ENCODE data around the gene ZNF438.
"Not testable (repeated sequence)": the region's sequence is repeated elsewhere in the genome, so short reads cannot be mapped to it uniquely, and the experiment has no call there.

The ZNF438 gene

GRCh38 chr10:30804478-30805055 lies 227.1 kb downstream of the ZNF438 start:
- DNase-seq (ENCODE audit: low read depth): no peak

DNA sequence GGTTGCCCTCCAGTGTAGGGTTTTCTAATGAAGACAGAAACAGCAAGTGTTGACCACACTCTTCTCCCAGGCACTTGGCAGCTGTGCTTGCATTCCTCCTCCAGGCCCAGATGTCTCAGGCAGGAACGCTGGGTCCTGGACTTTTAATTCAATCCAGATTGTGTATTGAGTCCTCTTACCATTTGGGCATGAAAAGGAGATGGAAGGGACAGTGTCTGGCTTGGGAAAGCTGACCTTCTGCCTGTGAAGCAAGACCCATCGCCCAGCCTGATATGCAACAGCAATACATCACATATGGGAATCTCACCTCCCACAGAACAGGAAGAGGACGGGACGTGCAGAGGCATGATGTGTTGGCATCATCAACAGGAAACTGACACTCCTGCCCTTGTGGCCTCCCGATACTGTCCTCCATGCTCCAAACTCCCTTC lies 227.8 kb downstream of the ZNF438 start:
- no peak for DNase-seq (ENCODE audit: low read depth)

- DNase-seq (ENCODE audit: low read depth): no peak
Measured at GRCh38 chr10:30803058-30803457, 228.6 kb downstream of the ZNF438 start.

- DNase-seq (ENCODE audit: low read depth): no peak
Measured at GRCh38 chr10:30800368-30800767, 231.3 kb downstream of the ZNF438 start.

DNA sequence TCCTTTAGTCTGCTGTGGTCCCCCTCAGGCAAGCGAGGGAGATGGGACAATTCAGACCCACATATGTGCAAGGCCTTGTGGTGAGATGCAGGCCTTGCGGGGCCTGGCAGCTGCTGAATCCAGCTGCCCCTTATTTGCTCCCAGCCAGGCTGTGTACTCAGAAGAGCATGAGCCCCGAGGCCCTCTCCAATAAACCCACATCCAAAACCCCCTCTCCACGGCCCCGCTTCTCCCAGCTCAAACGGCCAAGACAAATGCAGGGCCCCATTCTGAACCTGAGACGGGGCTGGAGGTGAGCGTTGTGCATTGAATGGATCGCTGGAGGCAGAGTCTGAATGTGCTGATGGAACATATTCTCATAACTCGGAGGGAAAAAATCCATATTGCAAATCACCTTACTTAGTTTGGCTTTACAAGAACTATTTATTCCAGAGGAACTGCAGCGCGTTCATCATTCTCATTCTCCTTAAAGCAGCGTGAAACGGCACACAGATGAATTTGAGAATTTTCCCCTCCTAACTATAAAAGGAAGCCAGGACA lies 232.9 kb downstream of the ZNF438 start:
- DNase-seq (ENCODE audit: low read depth): no peak

DNA sequence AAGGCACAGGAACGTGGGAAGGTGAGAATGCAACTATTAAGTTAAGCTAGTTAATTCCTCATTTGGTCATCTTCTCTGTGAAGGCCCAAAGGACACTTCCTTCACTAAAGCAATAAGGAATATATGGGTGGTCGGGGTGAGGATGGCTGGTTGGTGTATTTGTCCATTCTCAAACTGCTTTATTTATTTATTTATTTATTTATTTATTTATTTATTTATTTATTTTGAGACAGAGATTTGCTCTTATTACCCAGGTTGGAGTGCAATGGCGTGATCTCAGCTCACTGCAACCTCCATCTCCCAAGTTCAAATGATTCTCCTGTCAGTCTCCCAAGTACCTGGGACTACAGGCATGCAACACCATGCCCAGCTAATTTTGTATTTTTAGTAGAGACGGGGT lies 236.6 kb downstream of the ZNF438 start:
- DNase-seq (ENCODE audit: low read depth): not testable (repeated sequence)
